GM12878 (cell line): ENCODE data around the gene CSK. TPM values are rescaled to one million over a fixed set of nuclear protein-coding genes. Genes with fewer than 3 reads are reported as not detected.

Experiments used
- BACH1 ChIP-seq: fragments of 450-650 bp; IDR thresholded peaks from 2 replicates; pipeline ENCODE4 v1.6.1; 2017; ENCODE audit warnings: mild to moderate bottlenecking, borderline replicate concordance
- KDM1A ChIP-seq: fragments of 200-600 bp; sonication (generic); IDR thresholded peaks from 2 replicates; pipeline ENCODE4 v1.6.1; 2016; ENCODE audit warnings: borderline replicate concordance
- MYB ChIP-seq: fragments of 150-350 bp; IDR thresholded peaks from 2 replicates; pipeline ENCODE4 v1.6.1; 2014; ENCODE audit warnings: mild to moderate bottlenecking, low read depth, low read length, borderline replicate concordance
- NR2C1 ChIP-seq: fragments of 450-650 bp; IDR thresholded peaks from 2 replicates; pipeline ENCODE4 v1.6.1; 2017; ENCODE audit warnings: antibody characterized with exemption, mild to moderate bottlenecking, moderate library complexity
- WRNIP1 ChIP-seq: IDR thresholded peaks from 2 replicates; pipeline ENCODE4 v1.6.1; 2011; ENCODE audit warnings: low read depth, low read length, improper control_type of control experiment, borderline replicate concordance
- polyA plus RNA-seq, 11 experiments: library from polyadenylated mRNA; depleted of rRNA in 4 of 11; unstranded in 6 of 11; stranded (reverse) in 5 of 11; fragments of >200 nt; fragmentation: Nextera tagmentation in 4 of 11; fragmentation: Illumina TruSeq in 1 of 11; extraction: Ambion mirVana in 4 of 11; extraction: Trizol in 1 of 11; gene quantifications; 1 replicate in 1 of 11; 2 replicates in 10 of 11; pipeline versions ENCODE4 v1.2.1 to v1.2.3, GENCODE V29; 2011 to 2016; ENCODE audit warnings: inconsistent platforms in 2 of 11, missing spikeins in 2 of 11, low read depth in 1 of 11
- total RNA-seq, 4 experiments: library from RNA; depleted of rRNA in 3 of 4; stranded (reverse); fragments of >200 nt in 3 of 4; fragmentation: Illumina TruSeq in 1 of 4; extraction: Trizol in 1 of 4; gene quantifications; 2 replicates each; pipeline versions ENCODE4 v1.2.1 to v1.2.3, GENCODE V29; 2013 to 2021
- TF ChIP-seq, protein P1 (sequence below): fragments of 450-650 bp; IDR thresholded peaks from 2 replicates; pipeline ENCODE4 v1.6.1; 2016; ENCODE audit warnings: mild to moderate bottlenecking, moderate library complexity, borderline replicate concordance

The CSK gene
- total and polyA plus RNA-seq, 10 of the 15 experiments (the other 5 are each of a cell fraction or from before 2014, with no cell fraction given), result 3.4 to 327 (median 75.8) TPM

- TF ChIP-seq, protein P1, sequence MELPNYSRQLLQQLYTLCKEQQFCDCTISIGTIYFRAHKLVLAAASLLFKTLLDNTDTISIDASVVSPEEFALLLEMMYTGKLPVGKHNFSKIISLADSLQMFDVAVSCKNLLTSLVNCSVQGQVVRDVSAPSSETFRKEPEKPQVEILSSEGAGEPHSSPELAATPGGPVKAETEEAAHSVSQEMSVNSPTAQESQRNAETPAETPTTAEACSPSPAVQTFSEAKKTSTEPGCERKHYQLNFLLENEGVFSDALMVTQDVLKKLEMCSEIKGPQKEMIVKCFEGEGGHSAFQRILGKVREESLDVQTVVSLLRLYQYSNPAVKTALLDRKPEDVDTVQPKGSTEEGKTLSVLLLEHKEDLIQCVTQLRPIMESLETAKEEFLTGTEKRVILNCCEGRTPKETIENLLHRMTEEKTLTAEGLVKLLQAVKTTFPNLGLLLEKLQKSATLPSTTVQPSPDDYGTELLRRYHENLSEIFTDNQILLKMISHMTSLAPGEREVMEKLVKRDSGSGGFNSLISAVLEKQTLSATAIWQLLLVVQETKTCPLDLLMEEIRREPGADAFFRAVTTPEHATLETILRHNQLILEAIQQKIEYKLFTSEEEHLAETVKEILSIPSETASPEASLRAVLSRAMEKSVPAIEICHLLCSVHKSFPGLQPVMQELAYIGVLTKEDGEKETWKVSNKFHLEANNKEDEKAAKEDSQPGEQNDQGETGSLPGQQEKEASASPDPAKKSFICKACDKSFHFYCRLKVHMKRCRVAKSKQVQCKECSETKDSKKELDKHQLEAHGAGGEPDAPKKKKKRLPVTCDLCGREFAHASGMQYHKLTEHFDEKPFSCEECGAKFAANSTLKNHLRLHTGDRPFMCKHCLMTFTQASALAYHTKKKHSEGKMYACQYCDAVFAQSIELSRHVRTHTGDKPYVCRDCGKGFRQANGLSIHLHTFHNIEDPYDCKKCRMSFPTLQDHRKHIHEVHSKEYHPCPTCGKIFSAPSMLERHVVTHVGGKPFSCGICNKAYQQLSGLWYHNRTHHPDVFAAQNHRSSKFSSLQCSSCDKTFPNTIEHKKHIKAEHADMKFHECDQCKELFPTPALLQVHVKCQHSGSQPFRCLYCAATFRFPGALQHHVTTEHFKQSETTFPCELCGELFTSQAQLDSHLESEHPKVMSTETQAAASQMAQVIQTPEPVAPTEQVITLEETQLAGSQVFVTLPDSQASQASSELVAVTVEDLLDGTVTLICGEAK, result no peak
- no peak for TF ChIP-seq NR2C1
- no peak for TF ChIP-seq KDM1A
- TF ChIP-seq MYB, result no peak
- 0 out of 2 replicates have a peak, but pooled peaks have one; percentile 51 for TF ChIP-seq WRNIP1
- TF ChIP-seq BACH1, result no peak; the same call in 1 of the 2 replicates
Observed at GRCh38 chr15:74782259-74783071, 585 bp downstream of the CSK start (continued).
